Esophagus squamous epithelium (tissue), 4 donors: Measurements from ENCODE around the gene ANK3.

Source experiments
- CTCF ChIP-seq, 6 experiments: fragments of 450-650 bp in 4 of 6; fragments of 200-600 bp in 2 of 6; sonication (generic) in 2 of 6; IDR thresholded peaks; one replicate each; pipeline ENCODE4 v1.5.1; 2016 to 2019; ENCODE audit warnings: antibody characterized with exemption in 6 of 6, mild to moderate bottlenecking in 4 of 6, moderate library complexity in 4 of 6
- POLR2A ChIP-seq, 4 donors: fragments of 450-650 bp; IDR thresholded peaks; one replicate each; pipeline ENCODE4 v1.6.1; 2017; ENCODE audit warnings: antibody characterized with exemption in 4 of 4, mild to moderate bottlenecking in 4 of 4, moderate library complexity in 3 of 4

GRCh38 chr10:60101821-60102220 lies 287.9 kb downstream of the ANK3 start:
- TF ChIP-seq CTCF (IDR thresholded peaks at IDR 0.05) (no peak), POLR2A (IDR thresholded peaks at IDR 0.05) (no peak)
